ENCODE measurements around the gene GULP1.

GRCh38 chr2:188609321-188610049 is 317.8 kb downstream of the GULP1 start:
- TF ChIP-seq ISL1 (CRISPR knock-in tag; IDR thresholded peaks at IDR 0.05) (no peak), PPARA (CRISPR knock-in tag; IDR thresholded peaks at IDR 0.05; ENCODE audit: borderline replicate concordance) (no peak), BACH2 (CRISPR knock-in tag; IDR thresholded peaks at IDR 0.05; ENCODE audit: borderline replicate concordance) (no peak), ESRRG (CRISPR knock-in tag; IDR thresholded peaks at IDR 0.05) (no peak)
